Measurements from ENCODE around the gene ADARB2.

ADARB2 gene

DNA sequence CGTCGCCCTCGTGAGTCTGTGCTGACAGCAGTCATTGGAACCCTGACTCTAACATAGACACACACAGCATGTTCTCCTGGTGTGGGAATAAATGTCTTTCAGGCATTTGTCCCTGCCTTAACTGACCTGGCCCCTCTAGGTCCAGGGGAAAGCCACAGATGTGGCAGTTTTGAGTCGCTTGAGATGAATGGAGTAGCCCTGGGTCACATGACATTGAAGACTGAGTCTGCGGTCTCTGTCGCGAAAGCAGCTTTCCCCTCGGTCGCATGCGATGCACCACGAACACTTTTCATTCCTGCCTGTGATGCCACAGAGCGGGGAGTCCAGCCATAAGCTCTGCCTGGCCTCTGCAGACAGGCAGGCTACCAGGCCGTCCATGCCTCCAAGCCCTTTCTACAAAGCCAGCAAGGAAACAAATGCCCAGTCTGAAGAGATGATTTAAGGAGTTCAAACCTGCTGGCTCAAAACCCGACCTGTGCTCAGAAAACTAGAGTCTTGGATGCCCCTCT, 508.8 kb downstream of the ADARB2 start:
- TF ChIP-seq NFIC (IDR thresholded peaks at IDR 0.05), result no peak

DNA sequence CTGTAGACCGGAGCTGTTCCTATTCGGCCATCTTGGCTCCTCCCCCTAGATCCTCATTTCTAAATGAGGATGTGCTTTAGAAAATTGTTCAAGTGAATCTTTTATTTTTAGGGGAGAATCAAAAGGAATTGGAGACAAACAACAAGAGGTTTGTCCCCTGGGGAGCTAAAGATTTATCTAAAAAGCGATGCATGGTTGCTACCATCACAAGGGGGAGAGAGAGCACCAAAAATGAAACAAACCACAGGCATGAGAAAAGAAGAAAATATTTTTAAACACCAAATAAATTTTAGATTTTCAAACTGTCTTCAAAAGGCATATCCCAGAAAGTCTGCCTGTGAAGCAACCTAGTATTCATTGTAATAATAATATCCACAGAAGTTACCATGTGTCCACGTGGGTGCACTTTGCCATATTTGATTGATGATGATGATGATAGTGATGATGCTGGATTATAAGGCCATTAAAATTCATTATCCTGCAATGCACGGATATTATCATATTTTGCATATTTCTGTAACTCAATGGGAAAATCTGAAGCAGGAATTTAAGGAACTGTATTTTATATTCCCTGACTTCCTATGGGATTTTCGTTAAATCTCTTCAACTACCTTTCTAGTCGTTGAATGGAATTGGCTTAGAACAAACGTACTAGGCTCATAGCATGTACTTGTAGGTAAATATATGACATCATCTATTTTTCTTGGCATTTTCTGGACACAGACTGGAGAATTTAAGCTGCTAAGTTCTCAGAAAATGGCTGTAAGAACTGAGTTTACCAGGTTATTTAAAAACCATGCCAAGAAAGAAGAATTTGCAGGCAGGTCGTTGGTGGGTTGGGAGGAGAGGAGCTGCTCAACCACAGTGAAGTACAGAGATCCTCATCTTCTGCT, 509.6 kb downstream of the ADARB2 start:
- TF ChIP-seq CREB1 (IDR thresholded peaks at IDR 0.05; ENCODE audit: low read depth) (no peak), TEAD4 (IDR thresholded peaks at IDR 0.05) (no peak), ZBTB7A (IDR thresholded peaks at IDR 0.05; ENCODE audit: low read depth) (no peak), MAX (IDR thresholded peaks at IDR 0.05) (no peak), RAD21 (IDR thresholded peaks at IDR 0.05; ENCODE audit: low read depth) (no peak), FOXM1 (IDR thresholded peaks at IDR 0.05; ENCODE audit: borderline replicate concordance, low read depth) (no peak), NFIC (IDR thresholded peaks at IDR 0.05) (no peak), TCF12 (IDR thresholded peaks at IDR 0.05; ENCODE audit: low read depth) (no peak), YY1 (IDR thresholded peaks at IDR 0.05; ENCODE audit: low read depth) (no peak), USF1 (IDR thresholded peaks at IDR 0.05) (no peak), TAF1 (IDR thresholded peaks at IDR 0.05; ENCODE audit: low read depth) (no peak), EGR1 (IDR thresholded peaks at IDR 0.05) (no peak), EP300 (IDR thresholded peaks at IDR 0.05; ENCODE audit: borderline replicate concordance) (no peak), CEBPB (IDR thresholded peaks at IDR 0.05) (no peak)
- TF ChIP-seq, protein P1, sequence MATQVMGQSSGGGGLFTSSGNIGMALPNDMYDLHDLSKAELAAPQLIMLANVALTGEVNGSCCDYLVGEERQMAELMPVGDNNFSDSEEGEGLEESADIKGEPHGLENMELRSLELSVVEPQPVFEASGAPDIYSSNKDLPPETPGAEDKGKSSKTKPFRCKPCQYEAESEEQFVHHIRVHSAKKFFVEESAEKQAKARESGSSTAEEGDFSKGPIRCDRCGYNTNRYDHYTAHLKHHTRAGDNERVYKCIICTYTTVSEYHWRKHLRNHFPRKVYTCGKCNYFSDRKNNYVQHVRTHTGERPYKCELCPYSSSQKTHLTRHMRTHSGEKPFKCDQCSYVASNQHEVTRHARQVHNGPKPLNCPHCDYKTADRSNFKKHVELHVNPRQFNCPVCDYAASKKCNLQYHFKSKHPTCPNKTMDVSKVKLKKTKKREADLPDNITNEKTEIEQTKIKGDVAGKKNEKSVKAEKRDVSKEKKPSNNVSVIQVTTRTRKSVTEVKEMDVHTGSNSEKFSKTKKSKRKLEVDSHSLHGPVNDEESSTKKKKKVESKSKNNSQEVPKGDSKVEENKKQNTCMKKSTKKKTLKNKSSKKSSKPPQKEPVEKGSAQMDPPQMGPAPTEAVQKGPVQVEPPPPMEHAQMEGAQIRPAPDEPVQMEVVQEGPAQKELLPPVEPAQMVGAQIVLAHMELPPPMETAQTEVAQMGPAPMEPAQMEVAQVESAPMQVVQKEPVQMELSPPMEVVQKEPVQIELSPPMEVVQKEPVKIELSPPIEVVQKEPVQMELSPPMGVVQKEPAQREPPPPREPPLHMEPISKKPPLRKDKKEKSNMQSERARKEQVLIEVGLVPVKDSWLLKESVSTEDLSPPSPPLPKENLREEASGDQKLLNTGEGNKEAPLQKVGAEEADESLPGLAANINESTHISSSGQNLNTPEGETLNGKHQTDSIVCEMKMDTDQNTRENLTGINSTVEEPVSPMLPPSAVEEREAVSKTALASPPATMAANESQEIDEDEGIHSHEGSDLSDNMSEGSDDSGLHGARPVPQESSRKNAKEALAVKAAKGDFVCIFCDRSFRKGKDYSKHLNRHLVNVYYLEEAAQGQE (IDR thresholded peaks at IDR 0.05; ENCODE audit: low read depth), result no peak

GRCh38 chr10:1217661-1218060, 519.7 kb downstream of the ADARB2 start:
- TF ChIP-seq NFIC (IDR thresholded peaks at IDR 0.05) (no peak), EGR1 (IDR thresholded peaks at IDR 0.05) (no peak), TAF1 (IDR thresholded peaks at IDR 0.05; ENCODE audit: low read depth) (no peak), EP300 (IDR thresholded peaks at IDR 0.05; ENCODE audit: borderline replicate concordance) (no peak), YY1 (IDR thresholded peaks at IDR 0.05; ENCODE audit: low read depth) (no peak), FOXM1 (IDR thresholded peaks at IDR 0.05; ENCODE audit: borderline replicate concordance, low read depth) (no peak), USF1 (IDR thresholded peaks at IDR 0.05) (no peak), CEBPB (IDR thresholded peaks at IDR 0.05) (no peak), ZBTB7A (IDR thresholded peaks at IDR 0.05; ENCODE audit: low read depth) (no peak), TCF12 (IDR thresholded peaks at IDR 0.05; ENCODE audit: low read depth) (no peak), MAX (IDR thresholded peaks at IDR 0.05) (no peak), CREB1 (IDR thresholded peaks at IDR 0.05; ENCODE audit: low read depth) (no peak), TEAD4 (IDR thresholded peaks at IDR 0.05) (no peak), RAD21 (IDR thresholded peaks at IDR 0.05; ENCODE audit: low read depth) (no peak)
- TF ChIP-seq, protein P1 (IDR thresholded peaks at IDR 0.05; ENCODE audit: low read depth), result no peak

GRCh38 chr10:1217237-1217587, 520.1 kb downstream of the ADARB2 start:
- TF ChIP-seq MAX (IDR thresholded peaks at IDR 0.05), result no peak

DNA sequence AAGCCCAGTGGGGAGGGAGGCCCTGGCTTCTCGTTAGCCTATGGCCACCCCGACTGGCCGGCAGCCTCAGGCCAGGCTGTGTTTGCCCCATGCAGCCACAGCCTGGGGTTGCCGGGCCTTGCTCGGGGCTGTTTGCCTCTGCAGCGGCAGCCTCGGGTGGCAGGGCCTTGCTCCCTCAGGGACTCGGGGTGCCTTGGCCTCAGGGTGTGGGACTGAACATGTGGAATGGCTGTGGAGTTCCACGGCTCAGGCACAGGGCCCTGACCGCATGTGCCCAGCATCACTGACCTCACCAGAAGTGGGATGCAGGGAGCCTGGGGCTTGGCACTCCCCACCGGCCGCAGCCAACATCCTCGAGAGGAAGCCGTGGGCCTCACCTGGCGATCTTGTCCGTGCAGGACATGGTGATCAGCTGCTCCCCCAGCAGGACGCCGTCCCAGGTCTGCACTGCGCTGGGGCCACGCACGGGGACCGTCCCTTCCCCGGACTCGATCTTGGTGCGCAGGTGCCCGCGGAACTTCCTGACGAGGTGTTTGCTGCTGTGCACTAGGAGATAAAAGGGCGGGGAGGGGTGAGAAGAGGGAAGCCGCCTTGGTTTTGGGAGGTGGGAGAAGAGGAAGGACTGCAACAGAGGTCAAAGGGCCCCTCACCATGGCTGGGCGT, 520.6 kb downstream of the ADARB2 start:
- TF ChIP-seq FOXM1 (IDR thresholded peaks at IDR 0.05; ENCODE audit: borderline replicate concordance, low read depth) (no peak), TAF1 (IDR thresholded peaks at IDR 0.05; ENCODE audit: low read depth) (no peak)

All from Ishikawa (cell line).